Erythroblast (primary cell): ENCODE data around the gene HJV.

Experiments used
- DNase-seq, 2 experiments: peaks; one replicate each; lab custom pipeline; 2025; lab: John Stamatoyannopoulos, UW
- GATA1 ChIP-seq: IDR thresholded peaks from 2 replicates; pipeline ENCODE4 v1.6.1; 2011; ENCODE audit warnings: low read depth, mild to moderate bottlenecking, control low read depth, low read length, moderate library complexity
- POLR2A ChIP-seq: IDR thresholded peaks from 2 replicates; pipeline ENCODE4 v1.6.1; 2011; ENCODE audit warnings: mild to moderate bottlenecking, low read length

Gene HJV

DNA sequence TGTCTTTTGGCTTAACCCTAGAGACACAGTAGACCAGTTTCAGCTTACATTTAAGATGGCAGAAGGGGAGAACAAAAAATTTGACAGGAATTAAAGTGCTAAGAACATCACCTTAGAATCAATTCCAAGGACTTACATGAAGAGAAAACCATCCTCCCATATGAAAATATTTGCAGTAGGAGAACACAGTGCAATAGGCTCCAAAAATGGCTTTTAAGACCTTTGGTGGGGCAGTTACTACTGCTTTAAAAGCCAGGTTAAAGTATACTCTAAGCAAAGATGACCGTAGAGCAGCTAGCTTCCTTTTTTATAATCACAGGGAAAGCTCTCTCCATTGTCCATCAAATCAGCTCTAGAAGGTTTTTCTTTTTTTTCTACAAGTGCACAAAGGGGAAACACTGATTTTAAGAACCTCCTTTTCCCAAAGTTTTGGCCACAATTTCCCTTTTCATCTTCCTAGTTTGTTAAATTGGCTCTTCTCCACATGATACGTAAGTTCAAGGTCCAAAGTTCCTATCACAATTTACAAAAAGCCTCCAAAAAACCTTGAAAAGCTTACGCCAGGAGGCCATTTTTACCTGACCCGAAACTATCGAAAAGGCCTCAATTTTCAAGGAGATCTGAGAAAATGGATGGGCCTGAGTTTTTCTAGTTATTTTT, 28.4 kb downstream of the HJV start:
- no peak for DNase-seq
- TF ChIP-seq GATA1 (no peak), POLR2A (no peak)

DNA sequence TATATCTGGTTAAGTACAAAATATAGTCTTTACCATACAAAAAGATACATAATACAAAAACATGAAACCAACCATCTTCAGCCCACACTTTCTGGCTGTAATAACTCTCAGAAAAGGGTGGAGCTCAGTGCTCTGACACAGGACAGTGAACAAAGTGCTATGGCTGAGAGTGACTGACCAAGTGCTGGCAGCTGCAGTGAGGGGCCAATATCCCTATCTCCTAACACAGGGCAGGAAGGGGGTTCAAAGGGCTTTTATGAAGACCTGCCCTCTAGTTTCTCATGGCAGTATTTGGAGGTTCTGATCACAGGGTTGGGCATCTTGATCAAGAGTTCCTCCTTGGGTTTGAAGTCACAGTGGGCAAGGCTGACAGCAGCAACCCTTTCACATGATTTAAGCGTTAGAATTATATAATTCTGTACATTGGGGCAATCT, 29.0 kb downstream of the HJV start:
- peak in 1 of 2 experiments; percentile 29 for DNase-seq

DNA sequence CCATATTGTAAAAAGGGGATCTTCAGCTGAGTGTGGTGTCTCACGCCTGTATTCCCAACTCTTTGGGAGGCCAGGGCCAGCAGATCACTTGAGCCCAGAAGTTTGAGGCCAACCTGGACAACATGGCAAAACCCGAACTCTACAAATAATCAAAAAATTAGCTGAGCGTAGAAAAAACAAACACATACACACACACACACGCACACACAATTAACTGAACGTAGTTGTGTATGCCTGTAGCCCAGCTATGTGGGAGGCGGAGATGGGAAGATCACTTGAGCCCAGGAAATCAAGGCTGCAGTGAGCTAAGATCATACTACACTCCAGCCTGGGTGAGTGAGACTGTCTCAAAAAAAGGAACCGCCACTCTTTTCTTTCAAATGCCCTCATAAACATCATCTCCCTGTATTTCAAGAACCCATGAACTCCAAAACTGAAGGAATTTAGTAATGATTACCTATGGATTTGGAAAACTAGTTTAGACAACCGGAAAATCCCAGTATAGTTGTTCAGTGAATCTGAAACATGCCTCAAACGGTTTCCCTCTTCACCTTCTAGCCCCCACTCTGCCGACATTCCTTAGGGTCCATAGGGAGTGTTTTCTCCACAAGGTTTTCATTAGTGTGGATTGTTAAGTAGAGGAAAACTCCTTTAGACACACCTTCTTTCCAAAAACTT, 29.7 kb downstream of the HJV start:
- TF ChIP-seq POLR2A (peak; percentile 82), GATA1 (no peak)
- DNase-seq = no peak

More for the DNA sequence above, 29.0 kb downstream of the HJV start:
- peak; percentile 23 for TF ChIP-seq POLR2A
- TF ChIP-seq GATA1 = no peak

DNA sequence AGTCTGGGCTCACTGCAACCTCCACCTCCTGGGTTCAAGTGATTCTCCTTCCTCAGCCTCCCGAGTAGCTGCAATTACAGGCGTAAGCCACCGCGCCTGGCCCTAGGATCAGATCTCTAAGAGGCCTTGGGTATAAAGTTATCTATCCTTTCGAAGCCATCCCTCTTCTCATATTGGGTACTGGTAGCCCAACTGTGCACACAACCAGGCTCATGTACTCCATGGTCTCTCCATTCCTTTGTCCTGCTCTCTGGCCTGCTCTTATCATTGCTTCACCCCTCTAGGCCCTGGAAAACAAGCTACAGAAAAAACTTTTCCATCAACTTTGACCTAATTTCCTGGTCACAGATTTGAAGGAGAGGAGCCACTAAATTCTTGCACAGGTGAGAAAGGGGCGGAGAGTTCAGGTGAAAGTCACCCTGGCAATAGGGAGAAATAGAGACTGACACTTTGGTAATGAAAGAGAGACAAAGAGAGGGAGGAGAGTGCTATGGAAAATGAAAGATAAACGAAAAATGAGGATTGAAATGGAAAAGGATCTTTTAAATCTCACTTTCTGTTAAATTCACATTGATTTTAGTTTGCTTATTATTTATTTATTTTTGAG, 31.2 kb downstream of the HJV start:
- no peak for TF ChIP-seq POLR2A
- no peak for TF ChIP-seq GATA1
- DNase-seq = peak; percentile 17 to 25

DNA sequence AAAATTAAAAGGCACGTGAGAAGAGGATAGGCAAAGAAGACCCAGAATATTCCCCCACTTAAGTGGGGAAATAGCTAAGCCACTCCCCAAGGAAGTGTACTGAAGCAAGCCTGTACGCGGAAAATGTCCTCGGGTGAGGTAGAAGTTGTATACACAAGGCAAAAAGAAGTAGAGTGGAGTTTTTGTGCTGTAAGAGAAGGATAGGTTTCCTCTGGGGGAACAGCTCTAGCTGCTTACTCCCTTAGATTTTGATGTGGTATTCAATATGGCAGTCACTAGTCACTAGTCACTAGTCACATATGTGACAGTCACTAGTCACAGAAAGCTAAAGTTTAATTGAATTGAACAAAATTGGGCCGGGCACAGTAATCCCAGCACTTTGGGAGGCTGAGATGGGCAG, 32.8 kb downstream of the HJV start:
- DNase-seq = no peak
- no peak for TF ChIP-seq POLR2A
- no peak for TF ChIP-seq GATA1

DNA sequence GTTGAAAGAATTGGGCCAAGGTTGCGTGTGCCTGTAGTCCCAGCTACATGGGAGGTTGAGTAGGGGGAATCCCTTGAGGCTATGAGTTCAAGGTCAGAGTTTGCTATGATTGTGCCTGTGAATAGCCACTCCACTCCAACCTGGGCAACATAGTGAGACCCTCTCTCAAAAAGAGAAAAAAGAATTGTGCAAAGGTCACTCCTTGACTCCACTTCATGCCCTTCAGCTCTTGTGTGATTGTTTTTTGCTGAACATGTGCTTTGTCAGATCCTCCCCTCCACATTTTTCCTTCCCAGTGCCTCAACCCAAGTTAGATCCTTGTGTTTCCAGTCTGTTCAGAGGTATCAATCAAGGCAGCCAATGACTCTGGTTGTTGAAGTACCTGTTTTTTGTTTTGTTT, 33.6 kb downstream of the HJV start:
- no peak for DNase-seq
- TF ChIP-seq GATA1 (no peak), POLR2A (no peak)

DNA sequence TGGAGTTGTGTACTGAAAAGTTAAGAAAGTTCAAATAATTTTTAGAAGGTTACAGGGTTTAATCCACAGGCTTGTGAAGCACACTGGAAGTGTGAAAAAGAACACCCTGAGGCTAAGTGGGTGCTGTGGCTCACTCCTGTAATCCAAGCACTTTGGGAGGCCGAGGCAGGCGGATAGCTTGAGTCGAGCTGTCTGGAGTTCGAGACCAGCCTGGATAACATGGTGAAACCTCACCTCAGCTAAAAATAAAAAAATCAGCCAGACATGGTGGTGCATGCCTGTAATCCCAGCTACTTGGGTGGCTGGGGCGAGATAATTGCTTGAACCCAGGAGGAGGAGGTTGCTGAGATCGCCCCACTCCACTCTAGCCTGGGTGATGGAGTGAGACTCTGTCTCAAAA, 35.0 kb downstream of the HJV start:
- TF ChIP-seq GATA1 = no peak
- no peak for TF ChIP-seq POLR2A
- no peak for DNase-seq

DNA sequence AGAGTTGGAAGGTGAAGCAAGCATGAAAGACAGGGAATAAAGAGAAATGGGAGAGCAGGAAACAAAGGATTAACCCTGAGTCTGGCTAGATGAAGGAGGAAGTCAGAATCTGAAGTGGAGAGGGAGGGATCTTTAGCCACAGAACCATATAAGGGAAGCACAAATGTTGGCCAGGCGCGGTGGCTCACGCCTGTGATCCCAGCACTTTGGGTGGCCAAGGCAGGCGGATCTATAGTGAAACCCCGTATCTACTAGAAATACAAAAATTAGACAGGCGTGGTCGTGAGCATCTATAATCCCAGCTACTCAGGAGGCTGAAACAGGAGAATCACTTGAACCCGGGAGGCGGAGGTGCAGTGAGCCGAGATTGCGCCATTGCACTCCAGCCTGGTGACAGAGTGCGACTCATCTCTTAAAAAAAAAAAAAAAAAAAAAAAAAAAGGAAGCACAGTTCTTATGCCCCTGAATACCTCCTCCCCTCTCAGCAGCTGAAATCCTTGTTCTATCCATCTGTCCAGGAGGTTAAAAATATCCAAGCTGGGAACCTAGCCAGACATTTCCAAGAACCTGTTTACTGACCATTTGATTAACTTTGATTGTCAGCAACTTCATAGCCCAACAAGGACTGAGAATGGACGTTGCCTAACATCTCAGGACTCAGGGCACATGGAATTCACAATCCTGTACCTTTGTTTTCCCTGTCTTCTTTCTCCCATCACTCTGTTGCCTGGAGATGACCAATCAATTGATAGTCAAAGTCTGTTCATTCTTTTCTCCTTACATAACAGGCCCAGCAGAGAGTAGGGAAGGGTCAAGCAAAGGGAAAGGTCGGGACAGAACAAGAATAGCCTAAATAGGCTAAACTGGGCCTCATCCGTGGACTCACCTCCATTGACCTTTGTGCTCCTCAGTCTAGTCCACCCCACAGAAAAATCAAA, 35.8 kb downstream of the HJV start:
- peak in 1 of 2 experiments; percentile 54 for DNase-seq
- TF ChIP-seq GATA1 (no peak), POLR2A (no peak)

DNA sequence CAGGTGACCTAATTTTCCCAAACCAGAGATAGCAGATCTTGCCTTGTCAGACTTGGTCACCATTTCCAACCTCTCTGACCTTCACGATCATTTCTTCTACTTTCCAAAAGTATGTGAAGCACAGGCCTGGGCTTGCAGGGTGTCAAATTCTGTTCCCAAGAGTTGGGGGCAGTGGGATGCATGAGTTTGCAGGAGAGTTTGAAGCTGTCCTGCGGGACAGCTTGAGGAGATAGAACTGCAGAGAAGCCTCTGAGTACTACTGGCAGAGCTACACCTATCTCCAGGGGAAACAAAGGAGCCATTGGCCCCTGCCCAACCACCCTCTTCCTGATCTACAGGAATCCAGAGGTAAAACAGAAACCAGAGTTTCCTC, 36.4 kb downstream of the HJV start:
- no peak for TF ChIP-seq GATA1
- TF ChIP-seq POLR2A = no peak
- DNase-seq = no peak

DNA sequence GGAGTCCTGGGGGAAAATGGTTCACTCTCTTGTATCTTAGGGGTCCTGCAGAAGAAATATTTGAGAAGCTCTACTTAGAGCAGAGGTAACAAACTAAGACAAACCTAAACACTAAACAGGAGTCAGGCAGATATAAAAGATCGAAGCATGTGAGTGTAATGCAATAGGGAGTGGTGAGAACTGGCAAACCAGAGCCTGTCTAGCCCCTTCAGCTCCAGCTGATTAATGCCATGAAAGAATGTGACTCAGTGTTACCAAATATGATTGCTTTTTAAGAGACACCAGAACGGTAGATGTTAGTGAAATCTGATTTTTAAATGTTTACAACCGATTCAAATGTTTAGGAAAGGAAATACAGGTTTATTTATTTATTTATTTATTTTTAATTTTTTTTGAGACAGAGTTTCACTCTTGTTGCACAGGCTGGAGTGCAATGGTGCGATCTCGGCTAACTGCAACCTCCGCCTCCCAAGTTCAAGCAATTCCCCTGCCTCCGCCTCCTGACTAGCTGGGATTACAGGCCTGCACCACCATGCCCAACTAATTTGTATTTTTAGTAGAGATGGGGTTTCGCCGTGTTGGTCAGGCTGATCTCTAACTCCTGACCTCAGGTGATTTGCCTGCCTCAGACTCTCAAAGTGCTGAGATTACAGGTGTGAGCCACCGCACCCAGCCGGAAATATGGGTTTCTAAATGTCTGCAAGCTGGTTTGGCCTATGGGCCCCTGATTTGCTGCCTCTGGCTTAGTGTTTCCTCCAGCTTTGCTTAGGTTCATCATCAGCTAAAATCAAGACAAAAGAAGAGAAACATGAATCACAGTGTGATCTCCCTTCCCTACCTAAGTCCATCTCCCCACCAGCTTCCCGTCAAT, 37.3 kb downstream of the HJV start:
- no peak for TF ChIP-seq POLR2A
- no peak for DNase-seq

DNA sequence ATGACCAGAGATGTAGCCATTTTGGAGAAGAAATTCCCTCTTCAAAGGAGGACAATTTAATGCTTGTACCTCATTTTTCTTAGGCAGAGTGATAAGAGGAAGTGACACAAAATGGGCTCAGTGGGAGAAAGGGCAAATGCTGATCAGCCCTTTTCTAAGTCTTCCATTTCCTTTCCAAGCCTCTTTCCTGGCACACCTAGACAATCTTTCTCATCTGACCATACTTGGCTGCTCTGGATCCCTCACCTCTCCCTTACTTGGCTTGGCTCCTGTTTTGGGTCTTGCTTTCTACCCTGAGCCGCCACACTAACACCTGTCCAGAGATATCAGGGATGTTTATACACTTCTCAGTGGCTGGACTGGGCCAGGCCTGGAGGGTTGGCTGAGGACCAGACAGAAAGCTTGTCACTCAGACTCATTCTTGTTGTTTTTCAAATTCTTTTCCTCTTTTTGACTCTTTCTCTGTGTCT, 38.3 kb downstream of the HJV start:
- DNase-seq = no peak
- TF ChIP-seq POLR2A = no peak
- TF ChIP-seq GATA1 = no peak

DNA sequence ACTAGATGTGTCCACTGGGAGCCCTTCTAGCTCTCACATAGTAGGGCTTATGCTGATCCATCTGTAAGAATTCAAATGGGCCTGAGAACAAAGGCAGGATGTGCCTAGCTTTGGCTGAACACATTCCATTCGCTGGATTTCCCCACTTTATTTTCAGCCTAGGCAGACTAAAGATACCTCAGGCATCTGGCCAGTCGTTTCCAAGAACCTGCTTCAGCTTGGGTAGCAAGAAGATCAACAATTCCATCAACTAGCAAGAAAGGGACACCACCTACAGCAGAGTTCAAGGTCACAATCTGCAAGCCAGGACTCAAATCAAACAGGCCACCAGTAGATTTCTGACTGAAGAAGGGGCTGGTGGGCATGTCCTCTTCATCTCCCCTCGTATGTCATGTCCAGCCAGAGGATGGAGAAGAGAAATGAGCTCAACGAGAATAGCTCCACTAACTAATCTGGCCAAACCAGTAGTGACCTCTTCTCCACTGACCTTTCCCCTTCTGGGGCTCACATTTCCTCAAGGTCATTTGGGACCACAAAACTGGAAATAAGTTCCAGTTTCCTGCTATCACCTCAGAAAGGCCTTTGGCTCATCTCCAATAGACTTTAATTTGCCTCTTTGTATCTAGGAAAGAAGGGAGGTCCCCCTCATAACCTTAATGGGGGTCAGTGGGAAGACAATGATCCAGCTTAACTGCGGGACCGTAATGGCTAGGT, 39.4 kb downstream of the HJV start:
- no peak for DNase-seq
- TF ChIP-seq POLR2A = no peak
- TF ChIP-seq GATA1 = no peak
